ENCODE results near the gene OR6C74.

DNA sequence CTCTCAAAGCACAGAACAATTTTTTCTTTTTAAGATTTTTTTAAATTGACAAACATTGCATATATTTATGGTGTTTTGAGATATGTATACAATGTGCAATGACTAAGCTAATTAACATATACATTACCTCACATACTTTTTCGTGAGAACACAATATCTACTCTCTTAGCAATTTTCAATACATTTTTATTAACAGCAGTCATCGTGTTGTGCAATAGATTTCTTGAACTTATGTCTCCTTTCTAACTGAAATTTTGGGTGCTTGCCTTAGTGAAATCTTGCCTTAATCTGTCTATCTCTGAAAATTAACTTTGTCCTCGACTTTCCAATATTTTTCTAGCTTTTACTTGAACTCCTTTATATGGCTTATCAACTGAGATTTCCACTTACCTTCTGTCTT lies 16.8 kb upstream of the OR6C74 start:
- TF ChIP-seq, protein P1, sequence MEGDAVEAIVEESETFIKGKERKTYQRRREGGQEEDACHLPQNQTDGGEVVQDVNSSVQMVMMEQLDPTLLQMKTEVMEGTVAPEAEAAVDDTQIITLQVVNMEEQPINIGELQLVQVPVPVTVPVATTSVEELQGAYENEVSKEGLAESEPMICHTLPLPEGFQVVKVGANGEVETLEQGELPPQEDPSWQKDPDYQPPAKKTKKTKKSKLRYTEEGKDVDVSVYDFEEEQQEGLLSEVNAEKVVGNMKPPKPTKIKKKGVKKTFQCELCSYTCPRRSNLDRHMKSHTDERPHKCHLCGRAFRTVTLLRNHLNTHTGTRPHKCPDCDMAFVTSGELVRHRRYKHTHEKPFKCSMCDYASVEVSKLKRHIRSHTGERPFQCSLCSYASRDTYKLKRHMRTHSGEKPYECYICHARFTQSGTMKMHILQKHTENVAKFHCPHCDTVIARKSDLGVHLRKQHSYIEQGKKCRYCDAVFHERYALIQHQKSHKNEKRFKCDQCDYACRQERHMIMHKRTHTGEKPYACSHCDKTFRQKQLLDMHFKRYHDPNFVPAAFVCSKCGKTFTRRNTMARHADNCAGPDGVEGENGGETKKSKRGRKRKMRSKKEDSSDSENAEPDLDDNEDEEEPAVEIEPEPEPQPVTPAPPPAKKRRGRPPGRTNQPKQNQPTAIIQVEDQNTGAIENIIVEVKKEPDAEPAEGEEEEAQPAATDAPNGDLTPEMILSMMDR (IDR thresholded peaks at IDR 0.05; ENCODE audit: poor library complexity, severe bottlenecking), result no peak
- TF ChIP-seq EZH2 (IDR thresholded peaks at IDR 0.05; ENCODE audit: borderline replicate concordance, insufficient read depth, low read length, poor library complexity, severe bottlenecking), result no peak
- TF ChIP-seq SMC3 (conservative IDR thresholded peaks at IDR 0.05; ENCODE audit: poor library complexity), result no peak
- TF ChIP-seq, protein P2, sequence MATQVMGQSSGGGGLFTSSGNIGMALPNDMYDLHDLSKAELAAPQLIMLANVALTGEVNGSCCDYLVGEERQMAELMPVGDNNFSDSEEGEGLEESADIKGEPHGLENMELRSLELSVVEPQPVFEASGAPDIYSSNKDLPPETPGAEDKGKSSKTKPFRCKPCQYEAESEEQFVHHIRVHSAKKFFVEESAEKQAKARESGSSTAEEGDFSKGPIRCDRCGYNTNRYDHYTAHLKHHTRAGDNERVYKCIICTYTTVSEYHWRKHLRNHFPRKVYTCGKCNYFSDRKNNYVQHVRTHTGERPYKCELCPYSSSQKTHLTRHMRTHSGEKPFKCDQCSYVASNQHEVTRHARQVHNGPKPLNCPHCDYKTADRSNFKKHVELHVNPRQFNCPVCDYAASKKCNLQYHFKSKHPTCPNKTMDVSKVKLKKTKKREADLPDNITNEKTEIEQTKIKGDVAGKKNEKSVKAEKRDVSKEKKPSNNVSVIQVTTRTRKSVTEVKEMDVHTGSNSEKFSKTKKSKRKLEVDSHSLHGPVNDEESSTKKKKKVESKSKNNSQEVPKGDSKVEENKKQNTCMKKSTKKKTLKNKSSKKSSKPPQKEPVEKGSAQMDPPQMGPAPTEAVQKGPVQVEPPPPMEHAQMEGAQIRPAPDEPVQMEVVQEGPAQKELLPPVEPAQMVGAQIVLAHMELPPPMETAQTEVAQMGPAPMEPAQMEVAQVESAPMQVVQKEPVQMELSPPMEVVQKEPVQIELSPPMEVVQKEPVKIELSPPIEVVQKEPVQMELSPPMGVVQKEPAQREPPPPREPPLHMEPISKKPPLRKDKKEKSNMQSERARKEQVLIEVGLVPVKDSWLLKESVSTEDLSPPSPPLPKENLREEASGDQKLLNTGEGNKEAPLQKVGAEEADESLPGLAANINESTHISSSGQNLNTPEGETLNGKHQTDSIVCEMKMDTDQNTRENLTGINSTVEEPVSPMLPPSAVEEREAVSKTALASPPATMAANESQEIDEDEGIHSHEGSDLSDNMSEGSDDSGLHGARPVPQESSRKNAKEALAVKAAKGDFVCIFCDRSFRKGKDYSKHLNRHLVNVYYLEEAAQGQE (IDR thresholded peaks at IDR 0.05; ENCODE audit: borderline replicate concordance), result no peak
- TF ChIP-seq POLR2AphosphoS5 (IDR thresholded peaks at IDR 0.05), result no peak
- no peak for TF ChIP-seq TAF1 (IDR thresholded peaks at IDR 0.05; ENCODE audit: low read depth)
- no peak for TF ChIP-seq EP300 (conservative IDR thresholded peaks at IDR 0.05; ENCODE audit: poor library complexity, severe bottlenecking)
